H1 (cell line): ENCODE data around the gene ALPP.

ENCODE experiments used
- EP300 ChIP-seq, 2 experiments: IDR thresholded peaks; 1 replicate in 1 of 2; 2 replicates in 1 of 2; pipeline ENCODE4 v1.6.1; 2011 to 2012; ENCODE audit warnings: low read depth in 2 of 2, low read length in 2 of 2, mild to moderate bottlenecking in 2 of 2, borderline replicate concordance in 1 of 2, inconsistent platforms in 1 of 2, moderate library complexity in 1 of 2
- EZH2 ChIP-seq: fragments of 200-600 bp; sonication (generic); IDR thresholded peaks from 2 replicates; pipeline ENCODE4 v1.7.1; 2012; ENCODE audit warnings: low read depth, mild to moderate bottlenecking, moderate library complexity, low read length, inconsistent platforms; ENCODE audit not compliant: severe bottlenecking
- POLR2A ChIP-seq, 2 experiments: IDR thresholded peaks; 1 replicate in 1 of 2; 2 replicates in 1 of 2; pipeline ENCODE4 v1.6.1; 2011; ENCODE audit warnings: low read depth in 2 of 2, low read length in 2 of 2, mild to moderate bottlenecking in 2 of 2; ENCODE audit errors: control extremely low read depth in 1 of 2
- POLR2AphosphoS5 ChIP-seq: IDR thresholded peaks from 2 replicates; pipeline ENCODE4 v1.6.1; 2011; ENCODE audit warnings: low read depth, low read length

DNA sequence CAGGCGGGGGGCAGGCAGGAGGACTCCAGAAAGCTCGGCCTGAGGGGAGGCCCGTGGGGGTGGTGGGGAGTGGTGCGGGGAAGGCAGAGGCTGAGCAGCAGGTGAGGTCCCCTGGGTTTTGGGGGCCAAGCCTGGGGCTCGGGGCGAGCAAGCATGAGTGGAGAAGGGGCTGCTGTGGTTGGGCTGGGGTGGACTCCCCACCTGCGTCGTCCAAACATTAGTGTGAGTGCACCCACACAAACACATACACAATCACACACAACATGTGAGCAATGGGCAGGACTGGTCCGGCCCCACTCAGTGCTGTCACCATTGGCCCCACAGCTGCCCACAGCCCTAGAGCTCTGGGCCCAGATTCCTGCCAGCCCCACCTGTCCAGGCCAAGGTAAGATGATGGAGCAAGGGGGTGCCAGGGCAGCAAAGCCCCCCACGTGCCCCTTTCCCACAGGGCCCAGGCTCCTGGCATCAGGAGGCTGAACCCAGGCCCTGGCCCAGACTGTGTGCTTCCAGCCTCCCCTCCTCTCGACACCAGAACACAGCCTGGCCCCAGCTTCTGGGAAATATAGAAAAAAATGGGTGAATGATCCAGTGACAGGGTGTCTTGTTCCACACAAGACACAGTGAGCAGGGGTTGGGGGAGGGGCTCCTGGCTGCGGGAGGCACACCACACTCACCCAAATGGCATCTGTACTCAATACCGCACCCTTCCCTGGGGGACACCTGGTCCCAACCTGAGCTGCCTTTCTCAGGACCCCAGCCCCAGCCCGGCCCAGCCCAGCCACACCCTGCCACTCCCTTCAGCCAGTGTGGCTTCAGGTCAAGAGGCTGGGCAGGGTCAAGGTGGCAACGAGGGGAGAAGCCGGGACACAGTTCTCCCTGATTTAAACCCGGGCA lies 463 bp upstream of the ALPP start:
- TF ChIP-seq EP300 (IDR thresholded peaks at IDR 0.05; ENCODE audit: borderline replicate concordance in 1 of 2, low read depth in 2 of 2, low read length in 2 of 2) (no peak), EZH2 (no peak), POLR2AphosphoS5 (no peak), POLR2A (IDR thresholded peaks at IDR 0.05; ENCODE audit: control extremely low read depth in 1 of 2, low read depth in 2 of 2, low read length in 2 of 2) (no peak)
